Endothelial cell of umbilical vein (primary cell): Measurements from ENCODE around the gene CCDC138. TPM values are rescaled to one million over a fixed set of nuclear protein-coding genes. Genes with fewer than 3 reads are reported as not detected.

ENCODE experiments used
- BruUV-seq: library from RNA; stranded (reverse); fragments of 400-500 nt; replicated peaks from 2 replicates; lab custom pipeline; 2021; lab: Mats Ljungman, UMichigan
- CTCF ChIA-PET: fragments of 300-600, 350-600 bp; sonication (Branson Sonifier 250); formaldehyde crosslinking; loops from one replicate; lab custom pipeline; 2021; ENCODE audit warnings: antibody characterized with exemption, inconsistent platforms; lab: Charles Lee
- POLR2A ChIA-PET: fragments of 300-600, 350-600 bp; sonication (Branson Sonifier 250); formaldehyde crosslinking; loops from one replicate; lab custom pipeline; 2021; ENCODE audit warnings: antibody characterized with exemption, inconsistent platforms; lab: Charles Lee
- DNase-seq: peaks from one replicate; pipeline ENCODE4 v3.0.0-alpha.2; 2011; ENCODE audit warnings: low read depth, low spot score
- FAIRE-seq: peaks from 2 replicates; lab custom pipeline; 2011; peaks lifted over from hg19 to GRCh38; lab: Jason Lieb, UNC
- H2AFZ ChIP-seq: 2 replicates; pipeline ENCODE4 v1.6.0; 2012; ENCODE audit warnings: low read depth, low read length, control low read depth, inconsistent platforms
- H3K27ac ChIP-seq: 2 replicates; pipeline ENCODE4 v1.5.1; 2011; ENCODE audit warnings: low read depth, mild to moderate bottlenecking, control low read depth, low read length, moderate library complexity; ENCODE audit not compliant: insufficient read depth
- H3K27me3 ChIP-seq, 2 experiments: 2 replicates each; pipeline versions ENCODE4 v1.6.0 to v1.6.1; 2011; ENCODE audit warnings: low read length in 2 of 2, mixed read lengths in 1 of 2; ENCODE audit not compliant: control insufficient read depth in 2 of 2, insufficient read depth in 2 of 2
- H3K36me3 ChIP-seq, 2 experiments: 2 replicates in 1 of 2; 3 replicates in 1 of 2; pipeline ENCODE4 v1.5.1; 2011; ENCODE audit warnings: low read length in 2 of 2, mild to moderate bottlenecking in 1 of 2, moderate library complexity in 1 of 2; ENCODE audit not compliant: control insufficient read depth in 2 of 2, insufficient read depth in 2 of 2; ENCODE audit errors: extremely low read depth in 1 of 2
- H3K4me1 ChIP-seq: 3 replicates; pipeline ENCODE4 v1.5.1; 2011; ENCODE audit warnings: mild to moderate bottlenecking, low read length; ENCODE audit not compliant: control insufficient read depth, insufficient read depth; ENCODE audit errors: extremely low read depth
- H3K4me2 ChIP-seq: 2 replicates; pipeline ENCODE4 v1.6.1; 2011; ENCODE audit warnings: low read length, control low read depth, mixed read lengths; ENCODE audit not compliant: insufficient read depth
- H3K4me3 ChIP-seq, 3 experiments: fragments of 200-600 bp in 1 of 3; sonication (generic), shearing (Covaris generic) in 1 of 3; replicated peaks in 1 of 3; 2 replicates each; pipeline ENCODE4 v1.5.1; 2011 to 2016; ENCODE audit warnings: control low read depth in 3 of 3, low read length in 3 of 3, mild to moderate bottlenecking in 2 of 3, inconsistent platforms in 1 of 3, low read depth in 1 of 3, moderate library complexity in 1 of 3; ENCODE audit not compliant: insufficient read depth in 1 of 3
- H3K79me2 ChIP-seq: 2 replicates; pipeline ENCODE4 v1.6.0; 2012; ENCODE audit warnings: low read length, inconsistent platforms; ENCODE audit not compliant: control insufficient read depth, insufficient read depth
- H3K9ac ChIP-seq: replicated peaks from 2 replicates; pipeline ENCODE3; 2011; ENCODE audit warnings: low read length, control low read depth; ENCODE audit not compliant: insufficient read depth; ENCODE audit errors: extremely low read depth
- H3K9me1 ChIP-seq: replicated peaks from 3 replicates; pipeline ENCODE4 v1.6.0; 2011; ENCODE audit warnings: mild to moderate bottlenecking, low read length; ENCODE audit not compliant: control insufficient read depth, insufficient read depth; ENCODE audit errors: extremely low read depth
- H3K9me3 ChIP-seq: replicated peaks from 2 replicates; pipeline ENCODE4 v1.5.1; 2012; ENCODE audit warnings: low read length, inconsistent platforms; ENCODE audit not compliant: control insufficient read depth, insufficient read depth
- H4K20me1 ChIP-seq: replicated peaks from 2 replicates; pipeline ENCODE3; 2011; ENCODE audit warnings: mild to moderate bottlenecking, low read length; ENCODE audit not compliant: control insufficient read depth, insufficient read depth; ENCODE audit errors: extremely low read depth
- EZH2 ChIP-seq: IDR thresholded peaks from 2 replicates; pipeline ENCODE4 v1.6.1; 2012; ENCODE audit warnings: borderline replicate concordance, low read depth, mild to moderate bottlenecking, moderate library complexity, low read length, inconsistent platforms; ENCODE audit not compliant: severe bottlenecking
- FOS ChIP-seq: IDR thresholded peaks from 2 replicates; pipeline ENCODE4 v1.6.1; 2011; ENCODE audit warnings: mild to moderate bottlenecking, low read length, moderate library complexity, borderline replicate concordance; ENCODE audit not compliant: insufficient read depth
- GATA2 ChIP-seq: IDR thresholded peaks from 2 replicates; pipeline ENCODE4 v1.7.0; 2011; ENCODE audit warnings: low read depth, mild to moderate bottlenecking, moderate library complexity, mixed read lengths, low read length; ENCODE audit not compliant: insufficient read length, insufficient read depth
- JUN ChIP-seq: IDR thresholded peaks from 2 replicates; pipeline ENCODE4 v1.6.1; 2011; ENCODE audit warnings: borderline replicate concordance, low read depth; ENCODE audit not compliant: insufficient read length, insufficient read depth
- MAX ChIP-seq: IDR thresholded peaks from 2 replicates; pipeline ENCODE4 v1.6.1; 2011; ENCODE audit not compliant: insufficient read depth, insufficient read length
- MYC ChIP-seq: IDR thresholded peaks from one replicate; pipeline ENCODE4 v1.6.1; 2011; ENCODE audit warnings: mild to moderate bottlenecking, low read depth, low read length
- POLR2A ChIP-seq: IDR thresholded peaks from 2 replicates; pipeline ENCODE4 v1.6.1; 2012; ENCODE audit warnings: low read depth, mild to moderate bottlenecking, control low read depth, low read length
- POLR2AphosphoS5 ChIP-seq: IDR thresholded peaks from 2 replicates; pipeline ENCODE4 v1.6.1; 2012; ENCODE audit warnings: low read depth, mild to moderate bottlenecking, control low read depth, low read length, moderate library complexity; ENCODE audit not compliant: insufficient read depth
- dilution Hi-C: fragments of 300-500 bp; cut with MboI; formaldehyde crosslinking; loops from one replicate; pipeline ENCODE4 v1.15.0; 2019; ENCODE audit warnings: low sequenced_read_pairs; ENCODE audit not compliant: extremely low pct_ligation_motif_present
- intact Hi-C: fragments of 100-400 bp; cut with micrococcal nuclease; formaldehyde crosslinking; loops from one replicate; pipeline ENCODE4 v1.10.0; 2022
- polyA plus RNA-seq, 4 experiments: library from polyadenylated mRNA; depleted of rRNA in 3 of 4; stranded (reverse) in 3 of 4; unstranded in 1 of 4; fragments of >200 nt; gene quantifications; 2 replicates each; pipeline versions ENCODE4 v1.2.1 to v1.2.3, GENCODE V29; 2011 to 2012; ENCODE audit warnings: missing spikeins in 1 of 4
- total RNA-seq: library from RNA; stranded (reverse); gene quantifications from 2 replicates; pipeline ENCODE4 v1.2.3, GENCODE V29; 2021
- TF ChIP-seq, protein P1 (sequence below), 2 donors: IDR thresholded peaks; 1 replicate in 1 of 2; 2 replicates in 1 of 2; pipeline ENCODE4 v1.5.1; 2011; ENCODE audit warnings: low read length in 2 of 2, mild to moderate bottlenecking in 2 of 2, moderate library complexity in 2 of 2, control low read depth in 1 of 2, inconsistent platforms in 1 of 2, low read depth in 1 of 2; ENCODE audit not compliant: insufficient read depth in 1 of 2; ENCODE audit errors: extremely low read depth in 1 of 2

The CCDC138 gene
- total and polyA plus RNA-seq, 2 donors (not counting 3 experiments of a cell fraction or from before 2014, with no cell fraction given): 1.5 to 10.8 TPM

DNA sequence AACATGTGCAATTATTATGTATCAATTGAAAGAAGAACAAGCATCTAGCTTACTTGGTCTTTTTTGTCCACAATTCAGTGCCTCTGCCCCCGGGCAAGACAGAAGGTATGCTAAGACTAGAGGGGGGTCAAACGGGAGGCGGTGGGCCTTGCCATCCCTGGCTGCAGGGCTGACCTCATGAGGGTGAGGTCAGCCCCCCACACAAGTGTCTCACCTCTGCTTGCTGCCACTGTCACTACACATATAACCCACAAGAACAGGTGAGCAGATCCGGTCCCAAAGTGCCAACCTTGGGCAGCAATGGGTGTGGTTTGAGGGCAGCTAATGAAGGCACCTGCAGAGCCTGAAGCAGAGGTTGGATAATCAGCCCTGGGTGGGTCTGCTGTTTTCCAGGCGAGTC, 131.0 kb downstream of the CCDC138 start:
- intact Hi-C loops (no loop called here), dilution Hi-C loops (no loop called here)
- Histone ChIP-seq H3K9ac (no peak overlapping the region), H4K20me1 (no peaks in the 10 kb centered on the region), H3K36me3 (no peaks in the 10 kb centered on the region), H3K27ac (no peak overlapping the region), H3K27me3 (no peaks in the 10 kb centered on the region), H2AFZ (no peak overlapping the region), H3K9me3 (no peaks in the 10 kb centered on the region), H3K4me2 (no peak overlapping the region), H3K4me1 (no peaks in the 10 kb centered on the region), H3K4me3 (no peak overlapping the region), H3K9me1 (no peaks in the 10 kb centered on the region), H3K79me2 (no peaks in the 10 kb centered on the region)
- POLR2A ChIA-PET: no interaction called here
- CTCF ChIA-PET: interaction anchor here (4.4 kb wide), 1 partner anchor 11 kb away, joined by 23 read pairs; no protein-coding TSS in a partner anchor
- no TSS peak for BruUV-seq
- no peak for TF ChIP-seq GATA2
- TF ChIP-seq, protein P1, sequence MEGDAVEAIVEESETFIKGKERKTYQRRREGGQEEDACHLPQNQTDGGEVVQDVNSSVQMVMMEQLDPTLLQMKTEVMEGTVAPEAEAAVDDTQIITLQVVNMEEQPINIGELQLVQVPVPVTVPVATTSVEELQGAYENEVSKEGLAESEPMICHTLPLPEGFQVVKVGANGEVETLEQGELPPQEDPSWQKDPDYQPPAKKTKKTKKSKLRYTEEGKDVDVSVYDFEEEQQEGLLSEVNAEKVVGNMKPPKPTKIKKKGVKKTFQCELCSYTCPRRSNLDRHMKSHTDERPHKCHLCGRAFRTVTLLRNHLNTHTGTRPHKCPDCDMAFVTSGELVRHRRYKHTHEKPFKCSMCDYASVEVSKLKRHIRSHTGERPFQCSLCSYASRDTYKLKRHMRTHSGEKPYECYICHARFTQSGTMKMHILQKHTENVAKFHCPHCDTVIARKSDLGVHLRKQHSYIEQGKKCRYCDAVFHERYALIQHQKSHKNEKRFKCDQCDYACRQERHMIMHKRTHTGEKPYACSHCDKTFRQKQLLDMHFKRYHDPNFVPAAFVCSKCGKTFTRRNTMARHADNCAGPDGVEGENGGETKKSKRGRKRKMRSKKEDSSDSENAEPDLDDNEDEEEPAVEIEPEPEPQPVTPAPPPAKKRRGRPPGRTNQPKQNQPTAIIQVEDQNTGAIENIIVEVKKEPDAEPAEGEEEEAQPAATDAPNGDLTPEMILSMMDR (IDR thresholded peaks at IDR 0.05; ENCODE audit: extremely low read depth in 1 of 2, insufficient read depth in 1 of 2, low read depth in 1 of 2, low read length in 2 of 2): no peak
- no peak for FAIRE-seq
- DNase-seq: no peak

- Histone ChIP-seq H3K79me2 (no peaks in the 10 kb centered on the region), H2AFZ (no peak overlapping the region), H3K9me3 (no peaks in the 10 kb centered on the region), H3K27ac (no peak overlapping the region), H3K4me3 (no peak overlapping the region), H3K4me2 (no peak overlapping the region), H3K9me1 (no peaks in the 10 kb centered on the region), H3K36me3 (no peaks in the 10 kb centered on the region), H3K4me1 (no peaks in the 10 kb centered on the region), H3K9ac (no peak overlapping the region), H4K20me1 (no peaks in the 10 kb centered on the region), H3K27me3 (no peaks in the 10 kb centered on the region)
- dilution Hi-C loops (no loop called here), intact Hi-C loops (no loop called here)
- no TSS peak for BruUV-seq
- TF ChIP-seq FOS (no peak), MYC (no peak), JUN (no peak), POLR2A (no peak), EZH2 (no peak), GATA2 (no peak), MAX (no peak), POLR2AphosphoS5 (no peak)
- TF ChIP-seq, protein P1 (IDR thresholded peaks at IDR 0.05; ENCODE audit: extremely low read depth in 1 of 2, insufficient read depth in 1 of 2, low read depth in 1 of 2, low read length in 2 of 2): no peak
- ChIA-PET CTCF (interaction anchor here (4.4 kb wide), 1 partner anchor 10 kb away, joined by 23 read pairs; no protein-coding TSS in a partner anchor), POLR2A (no interaction called here)
- FAIRE-seq: no peak
- DNase-seq: no peak
These were observed 131.7 kb downstream of the CCDC138 start for GRCh38 chr2:108918156-108918874.
